Brain microvascular endothelial cell (primary cell): ENCODE results near the gene XG.
"Not testable (repeated sequence)": the region's sequence is repeated elsewhere in the genome, so short reads cannot be mapped to it uniquely, and the experiment has no call there.

Experiments
- DNase-seq: peaks from one replicate; pipeline ENCODE4 v3.0.0-alpha.2; 2020
- H3K27ac ChIP-seq: fragments of 250-450 bp; sonication (Bioruptor Pico); 2 replicates; pipeline ENCODE4 v1.5.1; 2020; ENCODE audit warnings: mild to moderate bottlenecking, moderate library complexity
- H3K27me3 ChIP-seq: fragments of 250-450 bp; sonication (Bioruptor Pico); replicated peaks from 2 replicates; pipeline ENCODE4 v1.5.1; 2020; ENCODE audit warnings: mild to moderate bottlenecking
- H3K36me3 ChIP-seq: fragments of 250-450 bp; sonication (Bioruptor Pico); replicated peaks from 2 replicates; pipeline ENCODE4 v1.5.1; 2020; ENCODE audit warnings: mild to moderate bottlenecking
- H3K4me3 ChIP-seq: 2 replicates; pipeline ENCODE4 v1.5.1; 2011; ENCODE audit warnings: low read depth, mild to moderate bottlenecking, control low read depth, low read length, moderate library complexity
- in situ Hi-C: cut with HindIII; loops from 2 replicates; pipeline ENCODE4 v1.10.0; 2017; ENCODE audit warnings: low sequenced_read_pairs, low pct_ligation_motif_present
- TF ChIP-seq, protein P1 (sequence below): IDR thresholded peaks from 2 replicates; pipeline ENCODE4 v1.5.1; 2011; ENCODE audit warnings: low read depth, mild to moderate bottlenecking, moderate library complexity, low read length, control low read depth, inconsistent platforms; ENCODE audit errors: missing control alignments

The XG gene

DNA sequence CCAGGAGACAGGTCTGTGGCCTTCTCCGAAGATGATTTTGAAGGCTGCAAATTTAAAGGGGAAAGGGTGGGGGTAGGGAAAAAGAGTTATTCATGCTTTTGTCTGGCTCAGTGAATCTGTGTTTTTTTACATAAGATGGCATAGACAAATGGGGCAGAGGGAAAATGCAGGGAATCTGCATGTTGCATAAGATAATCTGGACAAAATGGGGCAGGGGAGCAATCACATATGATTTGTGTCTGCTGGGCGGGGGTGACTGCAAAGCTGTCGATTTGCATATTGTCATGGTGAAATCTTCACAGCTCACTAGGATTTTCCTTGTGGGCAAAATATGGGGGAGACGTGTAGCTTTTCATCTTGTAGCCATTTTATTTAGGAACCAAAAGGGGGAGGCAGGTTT, 47.5 kb downstream of the XG start:
- in situ Hi-C loops, result no loop called here
- no peaks in the 10 kb centered on the region for H3K27me3 ChIP-seq
- TF ChIP-seq, protein P1, sequence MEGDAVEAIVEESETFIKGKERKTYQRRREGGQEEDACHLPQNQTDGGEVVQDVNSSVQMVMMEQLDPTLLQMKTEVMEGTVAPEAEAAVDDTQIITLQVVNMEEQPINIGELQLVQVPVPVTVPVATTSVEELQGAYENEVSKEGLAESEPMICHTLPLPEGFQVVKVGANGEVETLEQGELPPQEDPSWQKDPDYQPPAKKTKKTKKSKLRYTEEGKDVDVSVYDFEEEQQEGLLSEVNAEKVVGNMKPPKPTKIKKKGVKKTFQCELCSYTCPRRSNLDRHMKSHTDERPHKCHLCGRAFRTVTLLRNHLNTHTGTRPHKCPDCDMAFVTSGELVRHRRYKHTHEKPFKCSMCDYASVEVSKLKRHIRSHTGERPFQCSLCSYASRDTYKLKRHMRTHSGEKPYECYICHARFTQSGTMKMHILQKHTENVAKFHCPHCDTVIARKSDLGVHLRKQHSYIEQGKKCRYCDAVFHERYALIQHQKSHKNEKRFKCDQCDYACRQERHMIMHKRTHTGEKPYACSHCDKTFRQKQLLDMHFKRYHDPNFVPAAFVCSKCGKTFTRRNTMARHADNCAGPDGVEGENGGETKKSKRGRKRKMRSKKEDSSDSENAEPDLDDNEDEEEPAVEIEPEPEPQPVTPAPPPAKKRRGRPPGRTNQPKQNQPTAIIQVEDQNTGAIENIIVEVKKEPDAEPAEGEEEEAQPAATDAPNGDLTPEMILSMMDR, result no peak
- H3K36me3 ChIP-seq, result no peaks in the 10 kb centered on the region
- H3K4me3 ChIP-seq, result no peak overlapping the region
- H3K27ac ChIP-seq, result no peak overlapping the region
- no peak for DNase-seq

DNA sequence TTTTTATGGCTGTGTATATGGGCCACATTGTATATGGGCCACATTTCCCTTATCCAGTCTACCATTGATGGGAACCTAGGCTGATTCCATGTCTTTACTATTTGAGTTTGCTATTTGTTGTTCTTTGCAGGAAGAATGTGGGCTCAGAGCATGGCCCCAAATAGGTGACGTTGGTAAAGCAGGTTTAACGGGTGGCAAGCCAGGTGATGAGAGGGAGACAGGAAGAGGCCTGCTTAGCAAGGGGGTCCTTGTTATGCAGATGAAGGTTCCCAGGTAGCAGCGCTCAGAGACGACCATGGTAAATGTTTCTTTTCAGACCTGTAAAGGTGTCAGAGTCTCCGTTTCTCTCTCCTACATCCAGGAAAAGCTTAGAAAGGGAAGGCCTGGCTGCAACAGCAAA, 48.1 kb downstream of the XG start:
- H3K4me3 ChIP-seq, in situ Hi-C loops, H3K27me3 ChIP-seq, H3K36me3 ChIP-seq, DNase-seq, H3K27ac ChIP-seq: not testable (repeated sequence)

DNA sequence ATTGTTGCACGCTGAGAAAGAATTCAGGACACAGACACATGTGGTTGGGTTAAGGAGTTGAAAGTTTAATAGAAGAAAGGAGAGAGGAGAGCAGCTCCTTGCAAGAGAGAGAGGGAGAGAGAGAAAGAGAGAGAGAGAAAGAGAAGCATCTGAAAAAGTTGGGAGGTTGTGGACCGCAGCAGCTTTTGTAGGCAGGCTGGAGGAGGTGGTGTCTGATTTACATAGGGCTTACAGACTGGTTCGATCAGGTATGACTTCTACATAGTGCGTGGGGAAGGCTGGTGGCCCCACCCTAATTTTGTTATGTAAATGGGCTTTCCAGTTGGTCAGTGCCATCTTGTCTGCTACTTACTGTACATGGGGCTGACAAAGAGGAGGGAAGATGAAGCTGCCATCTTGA, 49.4 kb downstream of the XG start:
- Histone ChIP-seq H3K27me3 (no peaks in the 10 kb centered on the region), H3K36me3 (no peaks in the 10 kb centered on the region), H3K27ac (no peak overlapping the region), H3K4me3 (no peak overlapping the region)
- TF ChIP-seq, protein P1, result no peak
- in situ Hi-C loops, result no loop called here
- DNase-seq, result no peak

DNA sequence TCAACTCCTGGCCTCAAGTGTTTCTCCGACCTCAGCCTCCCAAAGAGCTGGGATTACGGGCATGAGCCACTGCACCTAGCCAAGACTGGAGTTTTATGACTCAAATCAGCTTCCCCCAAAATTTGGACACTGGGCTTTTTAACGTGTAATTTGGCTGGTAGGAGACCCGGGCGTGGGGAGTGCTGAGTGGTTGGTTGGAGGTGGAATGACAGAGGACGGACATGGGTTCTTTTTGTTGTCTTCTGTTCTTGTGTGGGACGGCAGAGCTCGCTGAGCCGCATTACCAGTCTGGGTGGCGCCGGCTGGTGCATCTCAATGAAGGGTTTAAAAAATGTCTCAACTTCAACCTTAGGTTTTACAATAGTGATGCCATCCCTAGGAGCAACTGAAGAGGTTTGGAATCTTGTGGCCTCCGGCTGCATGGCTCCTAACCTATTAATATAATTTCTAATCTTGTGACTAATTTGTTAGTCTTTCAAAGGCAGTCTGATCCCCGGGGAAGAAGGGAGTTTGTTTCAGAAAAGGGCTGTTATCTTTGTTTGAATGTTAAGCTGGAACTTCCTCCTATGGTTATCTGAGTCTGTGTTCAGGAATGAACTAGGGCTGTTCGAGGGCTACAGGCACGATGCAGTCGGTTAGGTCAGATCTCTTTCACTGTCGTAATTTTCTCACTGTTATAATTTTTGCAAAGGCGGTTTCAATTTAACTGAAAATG, 50.7 kb downstream of the XG start:
- H3K4me3 ChIP-seq, in situ Hi-C loops, H3K36me3 ChIP-seq, H3K27me3 ChIP-seq: not testable (repeated sequence)
- peak overlapping the region; percentile 35 for H3K27ac ChIP-seq
- DNase-seq, result peak; percentile 66

DNA sequence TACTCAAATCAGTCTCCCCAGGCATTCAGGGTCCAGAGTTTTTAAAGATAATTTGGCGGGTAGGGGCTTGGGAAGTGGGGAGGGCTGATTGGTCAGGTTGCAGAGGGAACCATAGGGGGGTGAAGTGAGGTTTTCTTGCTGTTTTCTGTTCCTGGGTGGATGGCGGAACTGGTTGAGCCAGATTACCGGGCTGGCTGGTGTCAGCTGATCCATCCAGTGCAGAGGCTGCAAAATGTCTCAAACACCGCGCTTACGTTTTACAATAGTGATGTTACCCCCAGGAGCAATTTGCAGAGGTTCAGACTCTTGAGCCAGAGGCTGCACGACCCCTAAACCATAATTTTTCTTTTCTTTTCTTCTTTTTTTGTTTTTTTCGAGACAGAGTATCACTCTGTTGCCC, 51.6 kb downstream of the XG start:
- in situ Hi-C loops, H3K27me3 ChIP-seq, DNase-seq, H3K27ac ChIP-seq, H3K36me3 ChIP-seq, H3K4me3 ChIP-seq: not testable (repeated sequence)

DNA sequence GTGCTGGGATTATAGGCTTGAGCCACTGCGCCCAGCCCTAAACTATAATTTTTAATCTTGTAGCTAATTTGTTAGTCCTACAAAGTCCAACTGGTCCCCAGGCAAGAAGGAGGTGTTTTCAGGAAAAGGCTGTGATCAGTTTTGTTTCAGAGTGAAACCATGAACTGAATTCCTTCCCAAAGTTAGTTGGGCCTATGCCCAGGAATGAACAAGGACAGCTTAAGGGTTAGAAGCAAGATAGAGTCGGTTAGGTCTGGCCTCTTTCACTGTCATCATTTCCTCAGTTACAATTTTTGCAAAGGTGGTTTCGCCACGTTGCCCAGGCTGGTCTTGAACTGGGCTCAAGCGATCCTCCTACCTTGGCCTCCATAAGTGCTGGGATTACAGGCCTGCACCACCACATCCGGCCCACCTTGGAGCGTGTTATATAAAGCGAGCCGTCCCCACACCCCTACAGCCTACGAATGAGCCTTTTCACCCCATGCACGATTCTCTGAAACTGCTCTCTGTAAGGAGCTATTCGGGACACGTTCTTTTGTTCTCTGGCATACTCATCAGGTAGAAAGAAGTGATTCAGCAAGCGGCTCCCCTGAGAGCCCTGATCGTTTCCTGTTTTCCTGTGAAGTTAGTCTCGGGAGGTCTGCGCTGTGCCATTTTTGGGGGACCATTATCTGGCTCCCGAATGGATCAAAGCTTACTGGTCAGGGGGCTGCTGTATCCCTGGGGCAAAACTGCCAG, 52.4 kb downstream of the XG start:
- H3K27ac ChIP-seq, result peak overlapping the region; percentile 64
- in situ Hi-C loops, result not testable (repeated sequence)

DNA sequence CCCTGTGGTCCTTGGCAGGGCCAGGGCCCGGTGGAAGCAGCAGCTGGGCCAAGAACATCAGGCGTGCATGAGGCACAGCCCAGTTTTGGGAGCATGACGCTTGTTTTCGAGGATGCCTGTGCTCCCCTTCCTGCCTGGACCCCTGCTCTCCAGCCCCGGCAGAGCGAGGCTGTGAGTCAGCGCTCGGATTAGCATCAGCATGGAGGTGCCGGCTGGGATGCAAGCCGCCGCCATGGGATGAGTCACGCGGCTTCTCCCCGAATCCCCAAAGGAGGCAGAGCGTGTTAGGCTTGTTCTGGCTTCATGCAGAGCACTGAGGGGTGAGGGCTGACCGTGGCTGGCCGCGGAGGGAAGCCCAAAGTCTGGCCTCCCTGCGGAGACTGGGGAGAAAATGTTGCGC, 53.0 kb downstream of the XG start:
- H3K4me3 ChIP-seq, H3K36me3 ChIP-seq, H3K27me3 ChIP-seq, in situ Hi-C loops: not testable (repeated sequence)
- peak overlapping the region; percentile 64 for H3K27ac ChIP-seq
- peak; percentile 87 for DNase-seq

More for the DNA sequence above, 52.4 kb downstream of the XG start:
- not testable (repeated sequence) for H3K27me3 ChIP-seq, DNase-seq, H3K4me3 ChIP-seq, H3K36me3 ChIP-seq

DNA sequence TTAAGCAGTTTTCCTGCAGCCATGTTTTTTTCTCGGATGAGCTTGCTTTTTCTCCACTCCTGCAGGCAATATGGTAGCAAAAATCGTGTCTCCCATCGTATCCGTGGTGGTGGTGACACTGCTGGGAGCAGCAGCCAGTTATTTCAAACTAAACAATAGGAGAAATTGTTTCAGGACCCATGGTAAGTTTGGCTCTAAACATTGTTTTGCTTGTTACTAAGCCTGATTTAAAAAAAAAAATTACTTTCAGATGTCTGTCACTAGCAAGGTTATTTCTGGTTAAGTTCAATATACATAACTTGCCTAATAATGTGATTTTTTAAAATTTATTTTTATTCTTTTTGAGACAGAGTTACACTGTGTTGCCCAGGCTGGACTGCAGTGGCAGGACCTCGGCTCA, 59.4 kb downstream of the XG start:
- in situ Hi-C loops, result no loop called here
- Histone ChIP-seq H3K27me3 (no peaks in the 10 kb centered on the region), H3K27ac (no peak overlapping the region), H3K4me3 (no peak overlapping the region), H3K36me3 (no peaks in the 10 kb centered on the region)
- DNase-seq, result no peak
- TF ChIP-seq, protein P1, result no peak
